Measurements from ENCODE around the gene DOCK1.

- TF ChIP-seq CTCF (IDR thresholded peaks at IDR 0.05) (no peak), POLR2A (IDR thresholded peaks at IDR 0.05) (no peak)
These were observed 184.9 kb downstream of the DOCK1 start for GRCh38 chr10:127090138-127090537.
